ENCODE results near the gene UNCX.

Gene UNCX

GRCh38 chr7:1244700-1245523, 12.2 kb downstream of the UNCX start:
- no peak for DNase-seq

- no peak for DNase-seq
These were observed 12.9 kb downstream of the UNCX start for GRCh38 chr7:1245524-1246050.

- DNase-seq, result no peak
These were observed 13.6 kb downstream of the UNCX start for GRCh38 chr7:1246160-1246870.

GRCh38 chr7:1246871-1247526, 14.3 kb downstream of the UNCX start:
- DNase-seq, result no peak

- peak; percentile 52 for DNase-seq
These were observed 14.9 kb downstream of the UNCX start for GRCh38 chr7:1247527-1248041.

GRCh38 chr7:1248143-1248915, 15.7 kb downstream of the UNCX start:
- DNase-seq, result no peak

- no peak for DNase-seq
These were observed 16.4 kb downstream of the UNCX start for GRCh38 chr7:1248916-1249581.

- DNase-seq, result no peak
These were observed 17.1 kb downstream of the UNCX start for GRCh38 chr7:1249731-1250130.

GRCh38 chr7:1250901-1251300, 18.2 kb downstream of the UNCX start:
- no peak for DNase-seq

GRCh38 chr7:1251796-1252539, 19.3 kb downstream of the UNCX start:
- no peak for DNase-seq

GRCh38 chr7:1252540-1253090, 19.9 kb downstream of the UNCX start:
- DNase-seq, result no peak

GRCh38 chr7:1253681-1254181, 21.1 kb downstream of the UNCX start:
- no peak for DNase-seq

GRCh38 chr7:1254281-1255079, 21.8 kb downstream of the UNCX start:
- DNase-seq, result no peak

- no peak for DNase-seq
These were observed 22.6 kb downstream of the UNCX start for GRCh38 chr7:1255080-1255816.

GRCh38 chr7:1255817-1256340, 23.2 kb downstream of the UNCX start:
- DNase-seq, result no peak

GRCh38 chr7:1256621-1257020, 23.9 kb downstream of the UNCX start:
- no peak for DNase-seq

GRCh38 chr7:1257221-1257620, 24.5 kb downstream of the UNCX start:
- DNase-seq, result no peak

GRCh38 chr7:1257863-1258262, 25.2 kb downstream of the UNCX start:
- DNase-seq, result no peak
